Activated CD4-positive, alpha-beta T cell treated with anti-CD3 and anti-CD28 coated beads, Interleukin-2, Interleukin-6, amounts not matched to agents 100 ng/mL and 50 ng/mL, durations not matched to agents 16 hours and 8 hours (primary cell): Measurements from ENCODE around the gene CDKN2D.

Experiments used
- DNase-seq: peaks from one replicate; pipeline ENCODE4 v3.0.0-alpha.2; 2020

CDKN2D gene

GRCh38 chr19:10518444-10519361 lies 50.1 kb downstream of the CDKN2D start:
- no peak for DNase-seq

- no peak for DNase-seq
Observed at GRCh38 chr19:10517760-10518443, 50.9 kb downstream of the CDKN2D start.

- DNase-seq, result no peak
Observed at GRCh38 chr19:10517361-10517759, 51.4 kb downstream of the CDKN2D start, which contains the start of gene S1PR5. Gene S1PR5 (minus strand): TSS chr19:10517447. CDS start chr19:10515011, 2,436 bp downstream.

DNA sequence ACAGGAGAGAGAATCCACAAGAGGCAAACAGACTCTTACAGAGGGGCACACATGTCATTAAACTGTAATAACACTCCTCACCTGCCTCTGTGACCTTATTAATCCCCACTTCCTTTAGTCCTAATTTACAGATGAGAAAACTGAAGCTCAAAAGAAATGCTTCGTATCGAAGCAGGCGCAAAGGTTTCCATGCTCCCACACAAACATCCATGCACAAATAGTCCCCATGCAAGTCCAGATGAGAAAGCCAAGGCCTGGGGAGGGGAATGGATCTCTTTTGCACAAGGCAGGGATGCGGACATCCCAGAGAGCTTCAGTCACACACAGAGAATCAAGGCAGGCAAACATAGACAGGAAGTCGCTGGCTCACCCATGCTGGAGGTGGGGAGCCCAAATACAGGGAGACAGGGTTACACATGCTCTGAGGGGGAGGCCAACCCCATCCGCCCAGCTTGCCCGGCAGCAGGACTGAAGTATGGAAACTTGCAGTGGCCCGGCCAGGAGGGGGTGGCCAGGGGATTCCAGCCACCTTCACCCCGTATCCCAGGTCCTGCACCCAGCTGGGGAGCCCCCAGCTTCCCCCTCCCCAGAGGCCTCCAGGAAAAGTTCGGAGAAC lies 52.0 kb downstream of the CDKN2D start:
- DNase-seq, result no peak
